ENCODE measurements around the gene RANBP3.
"Not testable (repeated sequence)": the region's sequence is repeated elsewhere in the genome, so short reads cannot be mapped to it uniquely, and the experiment has no call there.

The RANBP3 gene, protein sequence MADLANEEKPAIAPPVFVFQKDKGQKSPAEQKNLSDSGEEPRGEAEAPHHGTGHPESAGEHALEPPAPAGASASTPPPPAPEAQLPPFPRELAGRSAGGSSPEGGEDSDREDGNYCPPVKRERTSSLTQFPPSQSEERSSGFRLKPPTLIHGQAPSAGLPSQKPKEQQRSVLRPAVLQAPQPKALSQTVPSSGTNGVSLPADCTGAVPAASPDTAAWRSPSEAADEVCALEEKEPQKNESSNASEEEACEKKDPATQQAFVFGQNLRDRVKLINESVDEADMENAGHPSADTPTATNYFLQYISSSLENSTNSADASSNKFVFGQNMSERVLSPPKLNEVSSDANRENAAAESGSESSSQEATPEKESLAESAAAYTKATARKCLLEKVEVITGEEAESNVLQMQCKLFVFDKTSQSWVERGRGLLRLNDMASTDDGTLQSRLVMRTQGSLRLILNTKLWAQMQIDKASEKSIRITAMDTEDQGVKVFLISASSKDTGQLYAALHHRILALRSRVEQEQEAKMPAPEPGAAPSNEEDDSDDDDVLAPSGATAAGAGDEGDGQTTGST

GRCh38 chr19:5977785-5978605 lies at the start of gene RANBP3:
RANBP3 (minus strand) TSS chr19:5978140; CDS start chr19:5978082, 58 bp downstream.
- peak; percentile 98 for DNase-seq

DNA sequence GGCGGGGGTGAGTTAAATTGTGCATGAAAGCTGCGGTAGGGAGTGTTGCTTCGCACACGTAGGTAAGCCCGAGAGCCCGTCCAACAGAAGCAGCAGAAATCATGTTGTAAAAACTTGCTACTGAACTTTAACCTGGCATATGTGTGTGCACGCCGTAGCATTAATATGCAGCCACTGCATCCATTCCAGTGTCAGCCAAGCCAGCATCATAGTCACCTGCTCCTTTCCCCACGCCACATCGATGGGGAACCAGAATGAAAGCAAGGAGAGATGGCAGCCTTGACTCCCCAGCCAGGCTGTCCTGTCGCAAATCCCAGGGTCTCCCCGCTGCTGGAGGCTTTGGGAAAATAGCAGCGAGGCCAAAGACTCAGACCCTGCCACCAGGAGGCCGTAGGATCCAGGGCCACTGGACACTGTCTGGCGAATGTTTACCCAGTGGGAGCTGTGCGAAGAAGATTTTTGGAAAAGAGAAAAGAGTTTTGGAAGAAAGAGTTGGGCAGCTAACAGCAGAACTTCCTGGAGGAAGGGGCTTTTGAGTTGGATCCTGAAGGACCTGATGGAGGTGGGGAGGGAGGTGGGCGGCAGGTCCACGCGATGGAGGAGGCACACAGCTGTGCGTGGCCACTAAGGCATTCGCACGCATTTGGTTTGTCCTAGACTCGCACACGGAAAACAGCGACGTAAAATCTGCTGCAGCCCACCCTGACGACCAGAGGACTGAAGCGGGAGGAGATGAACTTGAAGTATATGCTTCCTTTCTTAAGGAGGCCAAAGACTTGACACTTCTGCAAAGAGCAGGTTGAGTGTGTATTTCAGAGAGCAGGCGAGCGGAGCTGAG lies 48.7 kb upstream of the RANBP3 start:
- DNase-seq, result no peak

DNA sequence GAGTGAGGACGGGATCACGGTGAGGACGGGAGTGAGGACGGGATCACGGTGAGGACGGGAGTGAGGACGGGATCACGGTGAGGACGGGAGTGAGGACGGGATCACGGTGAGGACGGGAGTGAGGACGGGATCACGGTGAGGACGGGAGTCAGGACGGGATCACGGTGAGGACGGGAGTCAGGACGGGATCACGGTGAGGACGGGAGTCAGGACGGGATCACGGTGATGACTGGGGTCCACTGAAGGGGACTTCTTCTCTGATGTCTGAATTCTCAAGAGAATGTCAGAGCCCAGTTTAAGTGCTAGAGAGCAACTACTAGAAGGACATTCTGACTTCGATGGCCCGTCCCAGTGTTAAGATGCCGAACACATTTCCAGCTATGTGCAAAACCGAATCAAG lies 46.8 kb upstream of the RANBP3 start:
- DNase-seq, result not testable (repeated sequence)

DNA sequence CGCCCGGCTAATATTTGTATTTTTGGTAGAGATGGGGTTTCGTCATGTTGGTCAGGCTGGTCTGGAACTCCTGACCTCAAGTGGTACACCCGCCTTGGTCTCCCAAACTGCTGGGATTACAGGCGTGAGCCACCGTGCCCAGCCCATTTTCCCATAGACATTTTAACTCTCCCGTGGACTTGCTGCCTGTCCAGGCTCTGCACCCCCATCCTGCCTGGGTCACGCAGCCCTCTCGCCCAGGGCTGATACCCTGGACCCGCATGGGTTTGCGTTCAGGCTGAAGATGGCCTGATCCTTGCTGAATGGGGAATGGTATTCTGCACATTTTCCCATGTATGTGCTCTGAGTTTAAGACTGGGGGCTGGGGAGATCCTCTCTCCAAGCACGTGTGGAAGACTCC lies 46.0 kb upstream of the RANBP3 start:
- no peak for DNase-seq

DNA sequence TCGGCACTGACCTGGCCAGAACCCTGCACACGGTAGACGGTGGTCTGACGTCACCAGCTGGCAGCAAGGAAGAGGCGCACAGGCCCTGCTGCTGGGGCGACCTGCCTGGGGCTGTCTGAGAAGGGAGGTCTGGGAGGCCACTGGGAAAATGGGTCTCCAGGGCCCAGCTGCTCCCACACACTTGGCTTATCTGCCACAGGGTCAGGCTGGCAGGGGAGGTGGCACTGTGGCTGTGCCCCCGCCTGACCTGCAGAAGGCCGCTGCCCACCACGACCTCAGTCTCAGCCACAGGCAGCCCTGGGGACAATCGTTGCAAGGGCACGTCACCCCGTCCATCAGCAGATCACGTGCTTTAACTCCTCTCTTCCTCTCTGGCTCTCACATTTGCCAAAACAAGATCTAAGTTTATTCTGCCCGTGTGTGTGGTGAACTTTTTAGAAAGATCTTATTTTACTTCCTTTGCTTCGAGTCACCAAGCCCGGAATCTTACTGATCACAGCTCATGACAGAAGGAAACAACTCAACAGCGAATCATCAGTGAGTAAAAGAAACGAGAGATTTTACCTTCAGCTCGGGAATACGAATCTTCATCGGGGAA lies 45.2 kb upstream of the RANBP3 start:
- DNase-seq, result no peak

DNA sequence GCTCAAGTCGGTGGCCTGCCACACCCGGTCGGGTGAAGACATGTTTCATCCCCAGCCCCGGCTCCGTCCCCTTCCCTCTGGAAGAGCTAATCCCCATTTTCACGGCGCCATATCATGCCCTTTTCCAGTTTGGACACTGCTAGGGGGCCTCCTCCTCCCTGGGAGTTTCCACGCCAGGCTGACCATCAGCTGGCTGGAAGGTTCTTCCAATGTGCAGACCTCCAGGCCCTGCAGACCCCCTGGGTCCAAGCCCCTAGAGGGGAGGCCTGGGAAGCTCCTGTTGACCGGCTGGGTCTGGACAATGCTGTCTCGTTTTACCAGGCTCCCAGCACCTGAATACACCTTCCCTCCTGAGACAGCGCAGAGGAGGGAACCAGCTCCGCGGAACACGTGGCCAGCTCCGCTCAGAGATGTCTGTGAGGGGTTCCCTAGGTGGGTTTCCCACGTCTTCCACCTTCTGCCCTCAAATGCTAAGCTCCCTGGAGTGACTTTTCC lies 44.7 kb upstream of the RANBP3 start:
- no peak for DNase-seq

GRCh38 chr19:6021878-6022569 lies 44.1 kb upstream of the RANBP3 start:
- peak; percentile 79 for DNase-seq

DNA sequence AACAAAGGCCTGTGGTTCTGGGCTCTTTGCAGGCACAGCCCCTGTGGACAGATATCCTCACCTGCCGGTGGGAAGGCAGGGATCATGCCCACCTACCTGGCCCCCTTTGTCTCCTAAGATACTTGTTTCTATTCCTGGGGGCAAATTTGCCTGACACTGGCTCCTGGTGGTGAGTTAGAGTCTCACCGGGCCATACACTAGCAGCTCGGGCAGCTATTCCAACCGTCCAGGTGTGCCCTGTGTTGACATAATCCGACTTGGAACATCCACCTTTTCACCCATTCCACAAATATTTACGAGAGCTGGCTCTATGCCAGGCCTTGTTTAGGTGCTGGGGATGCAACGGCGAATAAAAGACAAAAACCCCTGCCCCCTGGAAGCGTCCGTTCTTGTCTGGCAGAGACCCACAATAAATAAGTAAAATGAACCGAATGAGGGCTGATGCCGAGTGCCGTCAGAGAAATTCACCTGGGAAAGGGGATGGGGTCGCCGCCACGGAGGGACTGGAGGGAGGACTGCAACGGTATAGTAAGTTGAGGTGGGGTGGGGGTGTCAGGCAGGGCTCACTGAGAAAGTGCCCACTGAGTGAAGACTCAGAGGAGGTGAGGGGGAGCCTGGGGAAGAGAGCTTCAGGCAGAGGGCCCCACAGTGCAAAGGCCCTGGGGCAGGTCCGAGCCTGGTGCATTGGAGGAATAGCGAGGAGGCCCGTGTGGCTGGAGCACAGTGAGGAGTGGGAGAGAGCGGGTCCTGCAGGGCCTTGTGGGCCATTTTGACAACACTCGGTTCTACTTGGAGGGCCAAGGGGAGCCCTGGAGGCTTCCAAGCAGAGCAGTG lies 43.2 kb upstream of the RANBP3 start:
- no peak for DNase-seq

GRCh38 chr19:6020166-6020882 lies 42.4 kb upstream of the RANBP3 start:
- DNase-seq, result no peak

DNA sequence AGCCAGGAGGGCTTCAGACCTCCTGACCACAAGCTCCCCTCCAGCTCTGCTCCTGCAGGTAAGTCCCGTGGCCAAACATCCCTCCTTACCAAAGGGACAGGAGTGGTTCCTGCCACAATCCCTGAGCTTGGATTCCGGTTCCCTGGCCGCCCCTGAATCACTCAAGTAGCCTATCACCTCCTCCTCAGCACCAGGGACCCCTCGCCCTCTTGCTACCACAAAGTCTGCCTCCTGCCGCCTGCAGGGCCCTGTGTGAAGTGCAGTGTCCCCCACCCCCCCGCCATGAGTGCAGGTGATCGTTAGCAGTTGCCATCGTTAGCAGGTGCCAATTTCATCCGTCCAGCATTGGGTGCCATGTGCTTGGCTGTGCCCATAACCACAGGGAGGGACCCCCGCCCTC lies 40.8 kb upstream of the RANBP3 start:
- no peak for DNase-seq

DNA sequence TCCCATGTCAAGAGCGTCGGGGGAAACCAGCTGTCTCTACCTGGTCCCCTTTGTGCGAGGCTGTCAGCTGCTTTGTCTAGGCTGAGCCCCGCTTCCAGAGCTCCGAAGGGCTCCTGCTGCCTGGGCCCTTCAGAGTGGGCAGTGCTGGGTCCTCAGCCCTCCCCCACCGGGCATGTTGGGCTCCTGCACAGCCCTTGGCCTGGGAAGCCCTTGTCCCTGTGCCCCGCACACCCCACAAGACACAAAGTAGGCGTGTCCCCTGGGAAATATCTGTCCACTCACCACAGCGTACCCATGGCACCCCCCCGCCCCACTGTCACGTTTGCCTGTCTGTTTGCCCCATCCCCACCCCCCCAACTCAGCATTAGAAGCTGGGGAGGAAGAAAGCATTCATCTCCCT lies 39.6 kb upstream of the RANBP3 start:
- no peak for DNase-seq

GRCh38 chr19:6015841-6016545 lies 38.1 kb upstream of the RANBP3 start:
- no peak for DNase-seq

DNA sequence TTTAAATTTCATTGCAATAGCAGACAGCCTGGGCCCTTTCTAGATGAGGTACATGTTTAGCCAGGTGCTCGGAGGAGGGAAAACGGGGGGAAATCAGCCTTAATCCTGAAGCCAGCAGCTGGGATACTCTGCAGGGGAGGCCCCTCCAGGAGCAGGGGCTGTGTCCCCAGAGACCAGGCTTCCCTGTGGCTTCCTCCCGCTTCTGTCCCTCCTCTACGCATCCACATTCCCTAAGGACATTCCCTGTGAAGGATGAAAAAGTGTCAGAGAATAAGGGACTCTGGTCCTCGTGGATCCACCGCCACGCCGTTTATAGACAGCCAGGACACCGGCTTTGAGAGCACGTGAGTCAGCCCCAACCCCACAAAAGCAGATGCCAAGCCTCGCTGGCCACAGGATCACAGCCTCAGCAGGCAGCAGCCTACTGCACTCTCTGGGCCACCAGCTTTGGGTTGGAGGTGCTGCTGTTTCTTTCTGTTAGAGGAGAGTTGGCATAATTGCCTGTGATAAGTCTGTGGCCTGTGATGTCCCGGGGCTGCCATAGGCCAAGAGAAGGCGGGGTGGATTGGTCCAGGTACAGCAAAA lies 36.7 kb upstream of the RANBP3 start:
- DNase-seq, result no peak

DNA sequence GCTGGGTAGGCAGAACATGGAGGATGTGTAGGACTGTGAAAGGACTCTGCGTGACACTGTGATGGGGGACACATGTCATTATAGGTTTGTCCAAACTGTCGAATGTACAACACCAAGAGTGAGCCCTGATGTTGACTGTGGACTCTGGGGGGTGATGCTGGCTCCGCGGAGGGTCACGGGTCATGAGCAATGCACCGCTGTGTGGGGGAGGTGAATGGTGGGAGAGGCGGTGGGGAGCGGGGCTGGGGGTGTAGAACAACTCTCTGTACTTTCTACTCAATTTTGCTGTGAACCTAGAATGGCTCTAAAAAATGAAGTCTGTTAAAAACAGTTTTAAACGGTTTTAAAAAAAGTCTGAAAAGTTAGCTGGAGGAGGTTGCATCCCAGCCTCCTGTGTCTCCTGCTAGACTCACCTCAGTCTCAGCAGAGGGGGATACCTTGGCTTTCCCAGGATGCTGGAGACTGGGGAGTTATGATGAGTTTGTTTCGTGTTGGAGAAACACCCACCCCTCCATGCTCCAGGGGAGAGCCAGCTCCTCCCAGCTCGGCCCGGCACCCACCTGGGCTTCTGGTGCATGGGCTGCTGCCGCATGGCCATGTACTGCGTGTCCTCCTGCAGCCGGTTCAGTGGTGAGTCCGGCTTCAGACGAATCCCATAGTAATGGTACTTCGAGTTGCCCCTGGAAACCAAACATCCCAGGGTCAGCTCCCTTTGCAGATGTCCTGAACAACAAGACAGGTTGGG lies 34.7 kb upstream of the RANBP3 start:
- DNase-seq, result no peak

DNA sequence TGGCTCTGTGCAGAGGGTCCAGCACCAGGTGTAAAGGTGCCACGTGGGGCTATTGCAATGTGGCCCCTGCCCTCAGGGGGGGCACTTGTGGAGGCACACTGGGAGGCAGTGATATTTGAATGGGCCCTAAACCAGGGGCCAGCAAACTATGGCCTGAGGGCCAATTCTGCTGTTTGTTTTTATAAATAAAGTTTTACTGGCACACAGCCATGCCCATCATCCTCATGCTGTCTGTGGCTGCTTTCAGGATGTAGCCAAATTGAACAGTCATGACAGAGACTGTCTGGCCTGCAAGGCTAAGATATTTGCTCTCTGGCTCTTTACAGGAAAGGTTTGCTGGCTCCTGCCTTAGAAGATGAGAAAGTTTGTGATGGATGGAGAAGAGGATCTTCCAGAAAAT lies 33.9 kb upstream of the RANBP3 start:
- no peak for DNase-seq

DNA sequence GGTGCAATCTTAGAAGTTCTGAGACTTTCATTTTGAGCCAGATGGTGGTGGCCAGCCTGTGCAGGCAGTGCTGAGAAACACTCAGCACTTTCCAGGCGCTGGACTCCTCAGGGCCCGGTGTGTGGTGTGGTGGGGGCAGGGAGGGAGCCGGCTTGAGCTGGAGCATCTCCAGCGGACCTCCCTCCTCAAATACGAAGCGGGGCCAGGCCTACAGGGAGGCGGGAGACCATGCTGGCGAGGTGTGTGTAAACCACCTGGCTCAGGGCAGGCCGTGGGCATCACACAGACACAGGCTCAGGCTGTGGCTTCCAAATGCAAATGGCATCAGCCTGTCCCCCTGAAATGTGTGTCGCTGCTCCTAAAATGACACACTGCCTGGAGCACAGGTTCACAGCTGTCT lies 33.3 kb upstream of the RANBP3 start:
- no peak for DNase-seq

GRCh38 chr19:6010107-6010506 lies 32.2 kb upstream of the RANBP3 start:
- no peak for DNase-seq

- no peak for DNase-seq
Observed at GRCh38 chr19:6007866-6008265, 29.9 kb upstream of the RANBP3 start.

All from activated CD4-positive, alpha-beta T cell treated with anti-CD3 and anti-CD28 coated beads, Interleukin-2, amount 50 U/mL, for 1 hour (primary cell).